Endothelial cell of umbilical vein (primary cell): ENCODE results near the gene ABR. TPM values are rescaled to one million over a fixed set of nuclear protein-coding genes. Genes with fewer than 3 reads are reported as not detected.
A peak's percentile ranks its signal among the peaks of the same experiment; 100 is the strongest.

Source experiments
- BruUV-seq: library from RNA; stranded (reverse); fragments of 400-500 nt; replicated peaks from 2 replicates; lab custom pipeline; 2021; lab: Mats Ljungman, UMichigan
- CTCF ChIA-PET: fragments of 300-600, 350-600 bp; sonication (Branson Sonifier 250); formaldehyde crosslinking; loops from one replicate; lab custom pipeline; 2021; ENCODE audit warnings: antibody characterized with exemption, inconsistent platforms; lab: Charles Lee
- POLR2A ChIA-PET: fragments of 300-600, 350-600 bp; sonication (Branson Sonifier 250); formaldehyde crosslinking; loops from one replicate; lab custom pipeline; 2021; ENCODE audit warnings: antibody characterized with exemption, inconsistent platforms; lab: Charles Lee
- DNase-seq: peaks from one replicate; pipeline ENCODE4 v3.0.0-alpha.2; 2011; ENCODE audit warnings: low read depth, low spot score
- FAIRE-seq: peaks from 2 replicates; lab custom pipeline; 2011; peaks lifted over from hg19 to GRCh38; lab: Jason Lieb, UNC
- H2AFZ ChIP-seq: 2 replicates; pipeline ENCODE4 v1.6.0; 2012; ENCODE audit warnings: low read depth, low read length, control low read depth, inconsistent platforms
- H3K27ac ChIP-seq: 2 replicates; pipeline ENCODE4 v1.5.1; 2011; ENCODE audit warnings: low read depth, mild to moderate bottlenecking, control low read depth, low read length, moderate library complexity; ENCODE audit not compliant: insufficient read depth
- H3K27me3 ChIP-seq, 2 experiments: 2 replicates each; pipeline versions ENCODE4 v1.6.0 to v1.6.1; 2011; ENCODE audit warnings: low read length in 2 of 2, mixed read lengths in 1 of 2; ENCODE audit not compliant: control insufficient read depth in 2 of 2, insufficient read depth in 2 of 2
- H3K36me3 ChIP-seq, 2 experiments: 2 replicates in 1 of 2; 3 replicates in 1 of 2; pipeline ENCODE4 v1.5.1; 2011; ENCODE audit warnings: low read length in 2 of 2, mild to moderate bottlenecking in 1 of 2, moderate library complexity in 1 of 2; ENCODE audit not compliant: control insufficient read depth in 2 of 2, insufficient read depth in 2 of 2; ENCODE audit errors: extremely low read depth in 1 of 2
- H3K4me1 ChIP-seq: 3 replicates; pipeline ENCODE4 v1.5.1; 2011; ENCODE audit warnings: mild to moderate bottlenecking, low read length; ENCODE audit not compliant: control insufficient read depth, insufficient read depth; ENCODE audit errors: extremely low read depth
- H3K4me2 ChIP-seq: 2 replicates; pipeline ENCODE4 v1.6.1; 2011; ENCODE audit warnings: low read length, control low read depth, mixed read lengths; ENCODE audit not compliant: insufficient read depth
- H3K4me3 ChIP-seq, 3 experiments: fragments of 200-600 bp in 1 of 3; sonication (generic), shearing (Covaris generic) in 1 of 3; replicated peaks in 1 of 3; 2 replicates each; pipeline ENCODE4 v1.5.1; 2011 to 2016; ENCODE audit warnings: control low read depth in 3 of 3, low read length in 3 of 3, mild to moderate bottlenecking in 2 of 3, inconsistent platforms in 1 of 3, low read depth in 1 of 3, moderate library complexity in 1 of 3; ENCODE audit not compliant: insufficient read depth in 1 of 3
- H3K79me2 ChIP-seq: 2 replicates; pipeline ENCODE4 v1.6.0; 2012; ENCODE audit warnings: low read length, inconsistent platforms; ENCODE audit not compliant: control insufficient read depth, insufficient read depth
- H3K9ac ChIP-seq: replicated peaks from 2 replicates; pipeline ENCODE3; 2011; ENCODE audit warnings: low read length, control low read depth; ENCODE audit not compliant: insufficient read depth; ENCODE audit errors: extremely low read depth
- H3K9me1 ChIP-seq: replicated peaks from 3 replicates; pipeline ENCODE4 v1.6.0; 2011; ENCODE audit warnings: mild to moderate bottlenecking, low read length; ENCODE audit not compliant: control insufficient read depth, insufficient read depth; ENCODE audit errors: extremely low read depth
- H3K9me3 ChIP-seq: replicated peaks from 2 replicates; pipeline ENCODE4 v1.5.1; 2012; ENCODE audit warnings: low read length, inconsistent platforms; ENCODE audit not compliant: control insufficient read depth, insufficient read depth
- H4K20me1 ChIP-seq: replicated peaks from 2 replicates; pipeline ENCODE3; 2011; ENCODE audit warnings: mild to moderate bottlenecking, low read length; ENCODE audit not compliant: control insufficient read depth, insufficient read depth; ENCODE audit errors: extremely low read depth
- EZH2 ChIP-seq: IDR thresholded peaks from 2 replicates; pipeline ENCODE4 v1.6.1; 2012; ENCODE audit warnings: borderline replicate concordance, low read depth, mild to moderate bottlenecking, moderate library complexity, low read length, inconsistent platforms; ENCODE audit not compliant: severe bottlenecking
- FOS ChIP-seq: IDR thresholded peaks from 2 replicates; pipeline ENCODE4 v1.6.1; 2011; ENCODE audit warnings: mild to moderate bottlenecking, low read length, moderate library complexity, borderline replicate concordance; ENCODE audit not compliant: insufficient read depth
- GATA2 ChIP-seq: IDR thresholded peaks from 2 replicates; pipeline ENCODE4 v1.7.0; 2011; ENCODE audit warnings: low read depth, mild to moderate bottlenecking, moderate library complexity, mixed read lengths, low read length; ENCODE audit not compliant: insufficient read length, insufficient read depth
- POLR2A ChIP-seq: IDR thresholded peaks from 2 replicates; pipeline ENCODE4 v1.6.1; 2012; ENCODE audit warnings: low read depth, mild to moderate bottlenecking, control low read depth, low read length
- POLR2AphosphoS5 ChIP-seq: IDR thresholded peaks from 2 replicates; pipeline ENCODE4 v1.6.1; 2012; ENCODE audit warnings: low read depth, mild to moderate bottlenecking, control low read depth, low read length, moderate library complexity; ENCODE audit not compliant: insufficient read depth
- dilution Hi-C: fragments of 300-500 bp; cut with MboI; formaldehyde crosslinking; loops from one replicate; pipeline ENCODE4 v1.15.0; 2019; ENCODE audit warnings: low sequenced_read_pairs; ENCODE audit not compliant: extremely low pct_ligation_motif_present
- intact Hi-C: fragments of 100-400 bp; cut with micrococcal nuclease; formaldehyde crosslinking; loops from one replicate; pipeline ENCODE4 v1.10.0; 2022
- polyA plus RNA-seq, 4 experiments: library from polyadenylated mRNA; depleted of rRNA in 3 of 4; stranded (reverse) in 3 of 4; unstranded in 1 of 4; fragments of >200 nt; gene quantifications; 2 replicates each; pipeline versions ENCODE4 v1.2.1 to v1.2.3, GENCODE V29; 2011 to 2012; ENCODE audit warnings: missing spikeins in 1 of 4
- total RNA-seq: library from RNA; stranded (reverse); gene quantifications from 2 replicates; pipeline ENCODE4 v1.2.3, GENCODE V29; 2021
- TF ChIP-seq, protein P1 (sequence below), 2 donors: IDR thresholded peaks; 1 replicate in 1 of 2; 2 replicates in 1 of 2; pipeline ENCODE4 v1.5.1; 2011; ENCODE audit warnings: low read length in 2 of 2, mild to moderate bottlenecking in 2 of 2, moderate library complexity in 2 of 2, control low read depth in 1 of 2, inconsistent platforms in 1 of 2, low read depth in 1 of 2; ENCODE audit not compliant: insufficient read depth in 1 of 2; ENCODE audit errors: extremely low read depth in 1 of 2

The ABR gene
- total and polyA plus RNA-seq, 2 donors (not counting 3 experiments of a cell fraction or from before 2014, with no cell fraction given): 83.5 to 96.8 TPM

DNA sequence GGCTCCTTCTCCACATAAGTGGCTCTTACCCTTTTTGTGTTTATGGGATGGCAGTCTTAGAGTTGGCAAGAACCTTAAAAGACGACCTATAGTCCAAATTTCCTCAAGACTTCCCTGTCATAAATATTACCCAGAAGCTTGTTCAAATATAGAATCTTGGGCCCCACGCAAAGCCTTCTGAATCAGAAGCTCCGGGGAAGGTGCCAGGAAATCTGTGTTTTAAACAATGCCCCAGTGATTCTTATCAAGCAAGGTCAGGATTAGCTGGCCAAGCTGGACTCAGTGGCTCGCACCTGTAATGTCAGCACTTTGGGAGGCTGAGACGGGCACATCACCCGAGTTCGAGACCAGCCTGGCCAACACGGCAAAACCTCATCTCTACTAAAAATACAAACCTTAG, 97.2 kb downstream of the ABR start:
- Histone ChIP-seq H3K9ac (no peak overlapping the region), H3K27me3 (no peaks in the 10 kb centered on the region), H4K20me1 (no peaks in the 10 kb centered on the region), H3K36me3 (peaks cover 0 to 3% of the 10 kb centered on the region in 2 experiments), H3K9me1 (no peaks in the 10 kb centered on the region), H3K4me3 (no peak overlapping the region), H3K9me3 (no peaks in the 10 kb centered on the region), H3K27ac (peak overlapping the region; percentile 27), H3K79me2 (no peaks in the 10 kb centered on the region), H2AFZ (no peak overlapping the region), H3K4me1 (peaks cover 38% of the 10 kb centered on the region), H3K4me2 (no peak overlapping the region)
- FAIRE-seq (peak; percentile 97), DNase-seq (peak; percentile 74)
- intact Hi-C loops: loop anchor here (2.0 to 5.0 kb wide), 3 partner anchors 22 to 40 kb away; no protein-coding TSS in a partner anchor
- ChIA-PET CTCF (interaction anchor here (0.9 to 3.1 kb wide), 7 partner anchors 24 to 105 kb away, joined by 3 to 38 read pairs (median 4); no protein-coding TSS in a partner anchor), POLR2A (no interaction called here)
- TF ChIP-seq POLR2A (no peak), GATA2 (peak; percentile 95), POLR2AphosphoS5 (peak; percentile 51), FOS (peak; percentile 26), EZH2 (no peak)
- TF ChIP-seq, protein P1, sequence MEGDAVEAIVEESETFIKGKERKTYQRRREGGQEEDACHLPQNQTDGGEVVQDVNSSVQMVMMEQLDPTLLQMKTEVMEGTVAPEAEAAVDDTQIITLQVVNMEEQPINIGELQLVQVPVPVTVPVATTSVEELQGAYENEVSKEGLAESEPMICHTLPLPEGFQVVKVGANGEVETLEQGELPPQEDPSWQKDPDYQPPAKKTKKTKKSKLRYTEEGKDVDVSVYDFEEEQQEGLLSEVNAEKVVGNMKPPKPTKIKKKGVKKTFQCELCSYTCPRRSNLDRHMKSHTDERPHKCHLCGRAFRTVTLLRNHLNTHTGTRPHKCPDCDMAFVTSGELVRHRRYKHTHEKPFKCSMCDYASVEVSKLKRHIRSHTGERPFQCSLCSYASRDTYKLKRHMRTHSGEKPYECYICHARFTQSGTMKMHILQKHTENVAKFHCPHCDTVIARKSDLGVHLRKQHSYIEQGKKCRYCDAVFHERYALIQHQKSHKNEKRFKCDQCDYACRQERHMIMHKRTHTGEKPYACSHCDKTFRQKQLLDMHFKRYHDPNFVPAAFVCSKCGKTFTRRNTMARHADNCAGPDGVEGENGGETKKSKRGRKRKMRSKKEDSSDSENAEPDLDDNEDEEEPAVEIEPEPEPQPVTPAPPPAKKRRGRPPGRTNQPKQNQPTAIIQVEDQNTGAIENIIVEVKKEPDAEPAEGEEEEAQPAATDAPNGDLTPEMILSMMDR (IDR thresholded peaks at IDR 0.05; ENCODE audit: extremely low read depth in 1 of 2, insufficient read depth in 1 of 2, low read depth in 1 of 2, low read length in 2 of 2): no peak
- BruUV-seq: no TSS peak
- dilution Hi-C loops: no loop called here
